GM19468 (cell line): ENCODE results near the gene LYRM1.

ENCODE experiments used
- ATAC-seq: cut with Tn5 transposase; IDR thresholded peaks from one replicate; pipeline ENCODE4 v1.9.1; 2021; ENCODE audit warnings: mild to moderate bottlenecking, moderate library complexity, moderate number of reproducible peaks; ENCODE audit not compliant: unreplicated experiment; ENCODE audit errors: extremely low read depth

The LYRM1 gene

DNA sequence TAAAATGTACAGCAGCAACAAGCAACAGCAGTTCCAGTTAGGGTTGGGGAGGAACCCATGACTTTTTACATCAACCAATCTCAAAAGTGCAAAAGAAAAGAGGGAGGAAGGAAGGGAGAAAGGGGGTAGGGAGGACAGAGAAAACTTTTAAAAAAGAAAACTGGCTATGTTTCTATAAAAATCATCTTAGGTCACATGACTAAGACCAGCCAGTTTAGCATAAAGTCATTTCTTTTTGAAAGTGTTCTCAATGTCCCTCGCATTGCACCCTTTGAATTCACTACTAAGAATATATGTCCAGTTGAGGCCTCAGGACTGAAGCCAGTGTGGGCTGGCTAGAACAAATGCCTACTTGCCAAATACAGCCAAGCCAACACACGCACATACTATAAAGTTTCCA, 29.3 kb upstream of the LYRM1 start:
- no peak for ATAC-seq

DNA sequence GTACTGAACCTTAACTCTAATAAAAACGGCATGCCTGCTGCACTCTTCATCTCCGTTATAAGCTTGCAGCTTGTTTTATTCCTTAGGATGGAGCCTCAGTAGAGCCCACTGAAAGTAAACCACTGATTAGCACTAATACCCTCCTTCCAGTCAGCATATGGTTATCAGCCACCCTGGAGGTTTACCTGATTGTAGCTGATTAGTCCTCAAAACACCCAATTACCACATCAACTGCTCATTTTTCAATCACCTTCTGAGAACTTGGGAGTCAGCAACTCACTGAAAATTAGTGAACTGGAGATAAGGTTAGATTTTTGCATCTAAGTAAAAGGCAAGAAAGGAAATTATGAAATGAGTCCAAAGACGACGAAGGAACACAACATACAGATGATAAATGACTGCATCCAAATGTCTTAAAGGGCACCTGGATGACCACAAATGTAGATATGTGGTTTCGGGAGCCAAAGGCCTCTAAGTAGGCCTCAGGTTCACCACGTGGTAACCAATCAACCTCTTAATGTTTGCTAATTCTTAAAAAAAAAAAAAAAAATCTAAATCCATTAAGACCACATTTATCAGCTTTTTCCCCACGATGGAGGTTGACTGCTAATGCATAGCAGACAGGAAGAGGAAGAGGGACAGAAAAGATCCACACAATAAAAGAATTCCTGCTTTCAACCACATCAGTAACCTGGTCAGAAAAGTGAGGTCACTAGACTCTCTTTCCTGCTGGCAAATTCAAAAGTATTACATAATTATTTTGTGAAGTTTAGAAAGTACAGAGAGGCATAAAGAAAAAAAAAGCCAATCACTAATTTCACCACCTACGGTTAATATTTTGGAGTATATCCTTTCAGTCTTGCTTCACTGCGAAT, 28.4 kb upstream of the LYRM1 start:
- no peak for ATAC-seq

DNA sequence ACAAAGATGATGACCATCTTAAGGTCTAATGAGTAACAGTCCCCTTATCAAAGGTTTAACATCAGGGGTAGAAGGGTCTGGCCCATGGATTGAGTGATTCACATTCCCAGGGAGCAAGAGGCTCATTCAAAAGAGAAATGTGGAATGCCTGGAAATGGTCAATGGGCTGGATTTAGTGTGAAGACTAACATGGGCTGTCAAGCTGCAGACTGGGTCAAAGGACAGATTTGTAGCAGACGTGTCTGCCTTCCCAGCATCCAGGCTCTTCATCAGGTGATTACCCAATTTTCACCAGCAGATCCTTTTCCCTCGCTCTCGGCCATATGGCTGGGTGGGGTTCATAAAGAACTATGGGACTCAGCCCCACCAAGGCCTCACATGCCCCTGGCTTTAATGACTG, 27.2 kb upstream of the LYRM1 start:
- ATAC-seq = no peak

DNA sequence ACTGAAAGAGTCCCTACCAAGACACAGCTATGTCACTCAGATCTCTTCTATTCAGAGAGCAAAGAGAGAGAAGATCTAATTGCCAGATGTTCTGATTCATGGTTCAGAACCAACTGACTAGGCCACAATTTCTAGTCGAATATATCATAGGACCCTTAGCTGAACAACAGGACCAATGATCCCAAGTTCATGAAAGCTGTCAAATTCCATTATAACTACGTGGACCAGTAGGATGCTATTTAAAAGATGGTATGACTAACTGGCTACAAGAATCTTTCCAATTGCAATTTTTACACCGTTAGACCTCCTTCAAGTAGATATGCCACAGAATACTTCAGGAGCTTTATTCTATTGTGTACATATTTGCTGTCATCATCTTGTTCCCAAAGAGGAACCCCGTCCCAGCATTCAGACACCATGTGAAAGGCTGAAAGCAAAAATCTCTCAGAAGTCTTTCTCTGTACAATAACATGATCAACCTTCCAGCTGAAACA, 26.4 kb upstream of the LYRM1 start:
- no peak for ATAC-seq

DNA sequence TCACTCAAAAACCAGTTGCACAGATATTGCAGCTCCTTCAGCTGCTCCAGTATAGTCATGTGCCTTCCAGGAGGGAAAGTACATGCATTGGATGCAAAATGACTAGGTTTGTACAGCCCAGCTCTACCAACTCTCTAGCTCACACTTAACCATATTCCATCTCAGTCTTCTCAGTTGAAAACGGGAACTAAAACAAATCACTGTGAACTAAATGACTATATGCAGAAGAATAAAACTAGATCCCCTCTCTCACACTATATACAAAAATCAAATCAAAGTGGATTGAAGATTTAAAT, 25.3 kb upstream of the LYRM1 start:
- ATAC-seq = no peak

DNA sequence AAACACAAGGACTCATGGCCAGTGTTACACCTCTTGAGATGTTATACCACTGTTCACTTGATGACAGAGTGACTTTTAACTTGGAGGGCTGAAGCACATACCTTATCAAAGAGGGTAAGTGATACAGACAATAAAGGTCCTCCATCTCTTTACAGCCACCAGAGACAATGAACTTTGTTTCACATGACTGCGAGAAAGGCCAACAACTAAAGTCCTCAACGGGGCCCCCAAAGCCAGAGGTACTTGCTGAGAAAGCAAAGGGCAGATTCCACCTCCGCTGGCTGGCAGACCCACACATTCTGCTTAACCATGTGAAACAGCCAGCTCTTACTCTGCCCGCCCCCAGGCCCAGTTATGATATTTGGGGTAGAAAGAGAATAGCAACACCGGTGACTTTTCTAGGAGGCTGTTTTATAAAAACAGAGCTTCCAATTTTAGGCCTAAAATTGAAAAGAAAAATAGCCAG, 21.9 kb upstream of the LYRM1 start:
- ATAC-seq = no peak

DNA sequence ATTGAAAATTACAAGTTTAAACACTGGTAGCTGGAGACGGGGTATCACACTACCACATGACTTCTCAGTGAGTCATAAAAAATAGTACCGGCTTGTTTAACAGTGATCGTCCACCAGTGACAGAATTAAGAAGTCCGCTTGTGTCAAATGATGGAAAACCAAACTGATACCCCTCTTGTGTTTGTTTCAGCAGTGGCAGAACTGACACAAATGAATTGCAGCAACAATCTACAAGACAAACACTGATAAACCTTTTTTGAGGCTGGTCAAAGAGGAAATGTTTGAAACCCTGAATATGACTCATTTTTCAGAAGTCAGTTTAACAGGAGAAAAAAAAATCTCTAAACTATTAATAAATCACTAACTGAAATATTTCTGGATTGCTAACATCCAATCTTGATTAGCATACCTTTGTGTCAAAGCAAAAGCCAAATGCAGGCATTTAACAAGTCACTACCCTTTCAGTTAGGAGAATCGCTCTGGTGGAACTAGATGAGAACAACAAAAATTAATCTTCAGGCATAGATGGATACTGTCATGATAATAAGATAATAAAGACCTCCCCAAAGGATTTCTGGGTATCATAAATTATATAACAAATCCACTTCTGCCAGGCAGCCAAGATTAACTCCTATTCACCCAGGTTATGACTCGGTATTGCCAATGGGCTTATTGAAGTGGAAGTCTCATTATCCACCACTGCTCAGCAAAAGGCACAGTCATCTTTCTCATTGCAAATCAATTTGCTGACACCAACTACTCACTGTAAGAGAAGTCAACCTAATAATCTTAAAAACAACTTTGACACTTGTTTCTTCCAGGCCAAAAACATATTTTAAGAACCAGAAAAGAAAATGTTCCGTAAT, 21.2 kb upstream of the LYRM1 start:
- no peak for ATAC-seq

DNA sequence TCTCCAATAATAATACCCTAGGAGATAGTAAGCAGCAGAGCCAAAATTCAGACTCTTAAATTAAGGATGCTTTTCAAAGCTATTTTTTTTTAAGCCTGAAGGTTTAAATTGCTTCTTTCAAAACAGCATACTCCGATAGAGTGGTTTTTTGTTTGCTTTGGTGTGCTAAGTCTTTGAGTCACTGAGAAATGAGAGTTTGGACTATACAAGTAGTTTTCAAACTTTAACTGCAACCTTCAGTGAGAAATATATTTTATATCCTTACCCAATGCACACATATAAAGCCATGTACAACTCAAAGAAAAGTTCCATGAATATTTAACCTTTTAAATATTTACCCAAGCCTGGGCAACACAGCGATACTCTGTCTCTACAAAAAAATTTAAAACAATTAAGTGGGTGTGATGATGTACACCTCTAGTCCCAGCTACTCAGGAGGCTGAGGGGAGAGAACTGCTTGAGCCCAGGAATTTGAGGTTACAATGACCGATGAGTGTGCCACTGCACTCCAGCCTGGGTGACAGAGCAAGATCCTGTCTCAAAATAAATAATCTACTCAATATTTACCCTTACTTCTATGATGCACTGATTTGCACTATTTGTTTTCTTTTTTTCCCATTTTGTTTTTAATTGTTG, 19.6 kb upstream of the LYRM1 start:
- no peak for ATAC-seq

DNA sequence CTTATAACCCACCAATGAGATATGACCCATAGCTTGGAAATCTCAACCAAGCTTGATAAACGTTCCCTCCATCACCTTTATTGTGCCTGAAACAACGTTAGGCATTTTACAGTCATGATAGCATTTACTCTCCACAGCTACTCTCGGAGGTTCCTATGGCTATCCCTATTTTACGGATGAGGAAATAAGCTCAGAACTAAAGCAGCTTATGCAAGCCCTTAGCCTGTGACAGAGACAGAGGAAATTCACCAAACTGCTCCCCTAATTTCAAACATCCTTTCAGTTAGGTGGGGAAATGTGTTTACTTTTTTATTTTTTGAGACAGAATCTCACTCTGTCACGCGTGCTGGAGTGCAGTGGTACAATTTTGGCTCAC, 19.1 kb upstream of the LYRM1 start:
- ATAC-seq = no peak

DNA sequence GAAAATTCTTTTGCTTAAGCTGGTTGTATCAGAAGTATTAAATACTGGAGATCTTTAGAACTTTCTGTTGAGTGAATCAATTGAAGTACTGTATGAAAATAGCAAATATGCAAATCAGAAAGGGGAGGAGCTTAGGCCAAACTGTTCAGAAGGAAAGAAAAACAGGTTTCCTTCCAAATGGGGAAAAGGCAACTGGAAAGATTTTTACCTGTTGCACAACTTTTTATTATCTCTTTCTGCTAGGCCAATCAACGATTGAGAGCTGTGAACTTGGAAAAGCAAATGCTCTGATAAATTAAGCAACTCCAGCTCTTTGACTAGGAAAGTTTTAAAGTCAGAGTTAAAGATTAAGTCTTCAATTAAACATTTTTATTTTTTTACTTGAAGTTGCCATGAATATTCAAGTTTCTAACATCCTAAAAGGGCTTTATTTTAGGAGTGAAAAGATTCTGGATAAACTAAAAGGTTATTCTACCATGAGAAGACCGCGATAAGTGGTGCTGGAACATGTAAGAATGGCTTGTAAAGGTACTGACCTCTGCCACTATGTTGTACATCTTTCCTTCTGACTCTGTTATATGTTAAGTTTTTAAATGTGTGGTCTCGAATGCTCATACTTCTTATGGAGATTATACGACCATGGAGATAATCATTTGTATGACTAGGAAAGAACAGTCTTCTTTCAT, 16.9 kb upstream of the LYRM1 start:
- no peak for ATAC-seq

DNA sequence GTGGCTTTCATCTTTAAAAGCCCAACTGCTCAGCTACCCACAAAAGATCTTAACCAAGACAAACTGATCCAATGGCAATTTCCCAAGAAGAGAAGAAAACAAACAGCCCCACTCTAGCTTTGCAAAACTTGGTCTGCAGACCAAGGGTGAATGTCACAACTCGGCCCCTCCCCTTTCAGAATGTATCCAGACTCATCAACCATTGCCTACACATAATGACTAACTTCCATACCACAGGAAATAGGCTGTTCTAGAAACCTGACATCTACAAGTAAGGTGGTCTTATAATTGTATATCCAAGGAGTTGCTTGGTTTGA, 16.4 kb upstream of the LYRM1 start:
- ATAC-seq = no peak

DNA sequence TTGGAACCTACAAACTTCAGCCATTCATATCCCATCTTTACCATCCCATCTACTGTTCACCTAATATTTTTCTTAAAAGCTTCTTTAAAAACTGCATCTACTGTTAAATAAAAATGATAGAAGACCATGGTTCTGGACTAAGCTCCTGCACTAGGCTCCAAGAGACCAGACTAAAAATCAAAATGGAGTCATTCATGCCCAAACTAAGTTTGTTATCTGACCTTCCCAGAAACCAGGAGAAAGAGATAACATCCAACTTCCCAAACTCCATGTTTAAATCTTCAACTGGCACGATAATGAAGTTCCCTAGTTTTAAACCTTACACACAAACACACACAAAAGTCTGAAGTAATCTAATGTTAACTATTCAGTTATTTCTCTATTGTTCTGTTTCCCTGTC, 14.3 kb upstream of the LYRM1 start:
- ATAC-seq = no peak

DNA sequence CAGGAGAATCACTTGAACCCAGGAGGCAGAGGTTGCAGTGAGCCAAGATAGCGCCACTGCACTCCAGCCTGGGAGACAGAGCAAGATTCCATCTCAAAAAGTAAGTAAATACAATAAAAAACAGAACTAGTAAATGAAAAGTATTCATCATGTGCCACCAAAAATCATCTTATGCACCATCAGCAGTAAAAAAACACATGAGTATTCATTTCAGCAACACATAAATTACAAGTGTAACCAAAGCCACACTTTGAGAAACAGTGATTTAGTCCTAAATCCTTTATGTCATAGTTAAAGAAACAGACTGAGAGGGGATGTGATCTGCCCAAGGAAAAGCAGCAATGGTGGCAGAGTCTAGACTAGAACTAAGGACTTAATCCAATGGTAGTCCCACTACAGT, 13.4 kb upstream of the LYRM1 start:
- ATAC-seq = no peak

DNA sequence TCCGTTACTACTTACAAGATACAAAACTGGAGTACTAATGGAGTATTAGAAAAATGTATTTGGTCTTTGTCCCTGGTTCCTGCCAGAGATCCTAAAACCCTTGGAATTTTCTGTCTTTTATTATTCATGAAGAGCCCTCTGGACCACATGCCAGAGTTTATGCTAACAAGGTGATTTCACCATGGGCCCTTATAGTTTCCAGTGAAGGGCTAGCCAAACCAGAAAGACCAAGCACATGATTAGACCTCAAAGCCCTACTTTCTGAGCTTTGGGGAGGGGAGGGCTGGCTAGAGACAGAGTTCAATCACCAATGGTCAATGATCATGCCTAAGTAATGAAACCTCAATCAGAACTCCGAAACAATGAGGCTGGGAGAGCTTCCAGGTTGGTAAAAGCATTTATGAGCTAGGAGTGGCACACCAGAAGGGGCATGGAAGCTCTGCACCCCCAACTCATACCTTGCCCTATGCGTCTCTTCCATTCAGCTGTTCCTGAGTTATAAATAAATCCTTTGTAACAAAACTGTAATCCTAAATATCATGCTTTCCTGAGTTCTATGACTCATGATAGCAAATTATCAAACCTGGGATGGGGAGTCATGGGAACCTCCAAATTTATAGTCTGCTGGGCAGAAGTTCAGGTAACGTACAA, 10.8 kb upstream of the LYRM1 start:
- no peak for ATAC-seq

DNA sequence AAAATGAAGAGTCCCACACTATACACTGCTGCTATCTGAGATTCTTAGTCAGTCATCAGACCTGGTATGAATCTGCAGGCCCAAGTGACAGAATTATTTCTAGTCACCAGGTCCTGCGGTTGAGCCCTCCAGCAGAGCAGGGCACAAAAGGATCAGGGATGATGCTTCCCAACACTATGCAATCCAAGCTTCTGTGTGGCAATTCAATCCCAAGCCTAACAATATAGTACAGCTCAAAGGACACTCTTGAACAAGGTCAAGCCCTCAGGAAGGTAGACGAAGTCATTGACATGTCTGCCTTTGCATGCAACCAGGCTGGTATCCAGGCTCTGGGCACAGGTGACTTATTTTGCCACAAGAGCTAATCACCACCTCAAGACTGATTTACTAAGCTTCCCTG, 6.2 kb upstream of the LYRM1 start:
- no peak for ATAC-seq

DNA sequence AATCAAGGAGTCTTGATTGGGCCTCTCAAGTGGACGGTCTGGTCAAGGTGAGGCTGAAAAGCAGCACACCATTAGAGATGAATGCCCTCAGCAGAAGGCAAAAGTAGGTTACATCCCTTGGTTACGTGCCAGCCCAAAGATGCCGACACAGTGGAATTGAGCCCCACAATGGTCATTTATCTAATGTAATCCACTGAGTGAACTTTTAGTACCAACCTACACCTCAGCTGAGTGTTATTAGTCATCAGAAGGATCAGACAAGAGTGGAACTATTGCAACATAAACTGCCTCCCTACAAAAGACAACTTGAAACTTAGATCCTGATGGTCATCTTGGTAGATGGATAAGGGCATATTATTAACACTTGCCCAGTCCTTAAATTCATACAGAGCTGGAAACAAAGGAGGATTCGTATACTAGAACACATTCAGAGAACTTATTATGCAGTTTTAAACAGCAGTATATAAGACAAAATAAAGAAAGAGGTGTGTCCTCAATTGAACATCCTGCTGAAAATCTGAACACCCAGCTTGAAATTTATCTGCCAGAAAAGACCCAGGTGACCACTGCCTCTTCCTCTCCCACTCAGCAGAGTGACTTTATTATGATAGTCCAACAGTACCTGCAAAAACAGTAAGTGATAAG, 3.2 kb upstream of the LYRM1 start:
- ATAC-seq = no peak

DNA sequence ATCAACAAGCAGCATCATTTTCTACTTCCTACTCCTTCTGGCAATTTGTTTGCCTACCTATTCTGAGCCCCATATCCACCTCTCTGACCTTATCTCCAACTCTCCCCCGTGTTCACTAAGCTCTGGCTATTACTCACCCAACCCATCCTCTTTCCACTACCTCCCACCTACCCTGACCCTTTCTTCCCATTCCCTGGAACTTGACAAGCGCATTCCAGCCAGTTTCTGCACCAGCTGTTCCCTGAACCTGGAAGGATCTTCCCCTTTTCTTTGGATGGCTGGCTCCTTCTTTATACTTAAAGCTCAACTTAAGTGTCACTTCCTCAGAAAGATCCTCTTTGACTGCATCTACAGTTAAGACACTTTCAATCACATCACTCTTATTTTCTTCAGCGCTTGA, 2.6 kb upstream of the LYRM1 start:
- ATAC-seq = no peak

DNA sequence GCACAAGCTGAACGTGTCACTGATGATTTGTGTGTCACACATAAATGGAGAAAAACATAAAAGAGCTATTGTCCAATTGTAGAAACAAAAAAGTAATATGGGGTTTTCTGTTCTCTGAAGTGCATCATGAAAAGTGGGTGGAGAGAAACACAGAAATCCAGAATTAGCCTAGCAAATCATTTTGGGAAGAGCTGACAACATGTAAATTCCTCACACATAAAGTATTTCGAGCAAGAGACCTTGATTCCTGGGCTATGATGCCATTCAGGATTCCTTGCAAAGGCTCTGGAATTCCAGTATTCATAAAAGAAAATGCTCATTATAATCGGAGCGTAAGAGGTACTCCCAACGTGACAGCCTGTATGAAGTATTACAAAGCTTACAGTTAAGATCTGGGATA, 1.5 kb upstream of the LYRM1 start:
- no peak for ATAC-seq

DNA sequence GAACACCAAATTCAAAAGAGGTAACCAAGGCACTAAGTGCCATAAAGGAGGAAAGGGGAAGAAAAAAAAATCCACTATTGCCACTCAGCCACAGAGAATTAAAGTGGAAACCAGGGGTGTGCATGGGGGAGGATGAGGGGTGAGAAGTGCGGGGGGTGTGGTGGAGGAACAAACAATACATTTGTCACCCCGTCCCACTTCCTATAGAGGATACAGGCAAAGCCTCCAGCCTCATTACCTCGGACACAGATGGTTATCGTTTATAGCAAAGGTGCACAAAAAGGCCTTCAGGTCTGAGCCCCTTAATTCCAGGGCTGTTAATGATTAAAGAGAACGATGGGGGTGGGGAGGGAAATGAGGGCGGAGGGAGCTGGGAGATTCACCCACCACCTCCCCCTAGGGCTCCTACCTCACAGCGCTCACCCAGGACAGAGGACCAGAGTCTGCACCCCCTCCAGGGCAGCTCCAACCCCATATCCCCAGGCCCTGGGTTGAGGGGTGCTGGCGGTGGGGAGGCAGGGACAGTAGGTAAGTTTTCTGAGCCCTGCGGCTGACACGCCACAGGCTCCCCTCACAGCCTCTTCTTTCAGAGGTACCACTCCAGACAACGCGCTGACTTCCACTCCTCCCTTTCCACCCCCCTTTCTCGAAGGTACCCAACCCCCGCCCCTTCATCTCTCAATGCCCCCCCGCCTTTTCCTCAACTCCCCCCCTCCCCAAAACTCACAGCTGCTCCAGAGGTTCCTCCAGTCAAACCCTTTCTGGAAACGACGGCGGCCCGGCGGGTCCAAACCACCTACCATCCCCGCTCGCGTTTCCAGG, 883 bp upstream of the LYRM1 start:
- no peak for ATAC-seq
